Rectal smooth muscle tissue (tissue), 1 donor: Measurements from ENCODE around the gene USP17L11.
"Not testable (repeated sequence)": the region's sequence is repeated elsewhere in the genome, so short reads cannot be mapped to it uniquely, and the experiment has no call there.

Experiments used
- H3K27ac ChIP-seq: one replicate; pipeline ENCODE4 v1.7.0; 2013; ENCODE audit warnings: low read depth, low read length, inconsistent platforms
- H3K27me3 ChIP-seq: one replicate; pipeline ENCODE4 v1.7.0; 2013; ENCODE audit warnings: low read length; ENCODE audit not compliant: control insufficient read depth, insufficient read depth
- H3K36me3 ChIP-seq: one replicate; pipeline ENCODE4 v1.7.0; 2013; ENCODE audit warnings: low read length; ENCODE audit not compliant: control insufficient read depth, insufficient read depth
- H3K4me1 ChIP-seq: one replicate; pipeline ENCODE4 v1.7.0; 2013; ENCODE audit warnings: low read length; ENCODE audit not compliant: control insufficient read depth, insufficient read depth
- H3K4me3 ChIP-seq: one replicate; pipeline ENCODE4 v1.7.0; 2013; ENCODE audit warnings: low read length
- H3K9ac ChIP-seq: one replicate; pipeline ENCODE4 v1.7.0; 2013; ENCODE audit warnings: low read length

Gene USP17L11, protein sequence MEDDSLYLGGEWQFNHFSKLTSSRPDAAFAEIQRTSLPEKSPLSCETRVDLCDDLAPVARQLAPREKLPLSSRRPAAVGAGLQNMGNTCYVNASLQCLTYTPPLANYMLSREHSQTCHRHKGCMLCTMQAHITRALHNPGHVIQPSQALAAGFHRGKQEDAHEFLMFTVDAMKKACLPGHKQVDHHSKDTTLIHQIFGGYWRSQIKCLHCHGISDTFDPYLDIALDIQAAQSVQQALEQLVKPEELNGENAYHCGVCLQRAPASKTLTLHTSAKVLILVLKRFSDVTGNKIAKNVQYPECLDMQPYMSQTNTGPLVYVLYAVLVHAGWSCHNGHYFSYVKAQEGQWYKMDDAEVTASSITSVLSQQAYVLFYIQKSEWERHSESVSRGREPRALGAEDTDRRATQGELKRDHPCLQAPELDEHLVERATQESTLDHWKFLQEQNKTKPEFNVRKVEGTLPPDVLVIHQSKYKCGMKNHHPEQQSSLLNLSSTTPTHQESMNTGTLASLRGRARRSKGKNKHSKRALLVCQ

DNA sequence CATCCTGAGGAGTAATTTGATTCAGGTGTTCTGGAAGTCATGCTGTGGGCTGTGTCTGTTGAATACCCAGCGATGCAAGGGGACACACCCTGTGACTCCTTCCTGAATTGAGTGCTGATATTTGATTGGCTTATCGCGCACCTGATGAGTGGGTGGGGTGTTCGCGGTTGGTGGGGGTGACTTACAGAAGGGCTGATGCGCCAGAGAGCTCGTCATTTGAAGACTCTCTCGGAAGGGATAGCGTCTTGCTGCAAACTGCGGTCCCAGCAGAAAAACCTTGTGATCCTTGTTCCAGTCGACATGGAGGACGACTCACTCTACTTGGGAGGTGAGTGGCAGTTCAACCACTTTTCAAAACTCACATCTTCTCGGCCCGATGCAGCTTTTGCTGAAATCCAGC lies at the start of gene USP17L11:
Gene USP17L11, plus strand, starts transcription at position 301 of the 400 bp plus-strand sequence. Its CDS starts 0 bp downstream, at position 301.
- H3K4me3 ChIP-seq, H3K36me3 ChIP-seq, H3K9ac ChIP-seq, H3K27me3 ChIP-seq, H3K4me1 ChIP-seq, H3K27ac ChIP-seq: not testable (repeated sequence)

DNA sequence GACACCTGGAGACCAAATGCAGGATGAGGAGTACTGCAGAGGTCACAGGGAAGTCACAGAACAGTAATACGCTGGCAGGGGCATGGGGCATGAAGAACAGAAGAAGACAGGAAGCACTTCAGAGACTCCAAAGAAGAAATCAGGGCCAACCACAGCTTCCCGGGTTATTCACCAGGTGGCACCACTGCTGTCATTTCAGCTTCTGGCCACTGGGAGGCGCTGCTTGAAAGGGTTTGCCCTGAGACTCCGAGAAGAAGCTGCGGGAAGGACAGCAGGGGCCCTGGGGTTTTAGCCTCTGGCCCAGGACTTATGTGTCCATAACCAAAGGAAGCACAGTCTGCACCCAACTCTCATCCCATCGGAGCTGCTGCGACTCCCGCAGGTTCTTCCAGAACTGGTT lies 49.2 kb upstream of the USP17L11 start:
- not testable (repeated sequence) for H3K36me3 ChIP-seq, H3K9ac ChIP-seq, H3K27me3 ChIP-seq, H3K27ac ChIP-seq, H3K4me1 ChIP-seq, H3K4me3 ChIP-seq

DNA sequence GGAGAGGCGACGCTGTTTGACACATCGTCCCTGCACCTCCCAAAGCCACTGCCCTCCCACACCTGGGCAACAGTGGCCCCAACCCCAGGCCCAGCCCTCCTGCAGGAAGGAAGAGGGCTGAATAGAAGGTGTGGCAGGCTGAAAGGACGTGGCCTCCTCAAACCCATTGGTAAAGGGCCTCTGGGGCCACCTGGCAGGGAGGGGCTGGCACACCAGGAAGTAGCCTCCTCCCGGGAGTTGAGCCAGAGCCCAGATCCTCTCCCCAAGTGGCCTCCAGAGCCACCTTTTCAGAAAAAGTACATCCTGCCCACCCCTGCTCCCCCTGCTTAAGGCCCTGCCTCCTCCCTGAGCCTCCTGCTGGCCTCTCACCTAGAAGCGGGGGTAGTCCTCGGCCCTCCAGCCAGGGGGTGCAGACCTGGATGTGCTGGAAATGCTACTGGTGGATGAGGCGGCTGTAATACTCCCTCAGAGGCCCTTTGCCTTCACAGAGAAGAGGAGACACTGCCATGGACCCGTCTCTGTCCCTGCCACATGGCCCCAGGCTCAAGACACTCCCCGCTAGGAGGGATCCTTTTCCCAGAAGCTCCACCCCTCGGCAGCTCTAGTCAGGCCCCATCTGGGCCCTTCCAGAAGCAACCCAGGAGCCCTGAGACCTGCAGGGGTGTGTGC lies 45.3 kb upstream of the USP17L11 start, which contains the start of gene FAM90A26:
Gene FAM90A26, plus strand, starts transcription at position 619 of the 669 bp plus-strand sequence. CDS start 2,764 bp downstream, outside the sequence.
- H3K4me3 ChIP-seq, H3K36me3 ChIP-seq, H3K9ac ChIP-seq, H3K27ac ChIP-seq, H3K27me3 ChIP-seq, H3K4me1 ChIP-seq: not testable (repeated sequence)

- H3K4me1 ChIP-seq, H3K27ac ChIP-seq, H3K36me3 ChIP-seq, H3K27me3 ChIP-seq, H3K9ac ChIP-seq, H3K4me3 ChIP-seq: not testable (repeated sequence)
These were observed 4.8 kb upstream of the USP17L11 start, which contains the start of gene USP17L10 for GRCh38 chr4:9210357-9210756. Gene USP17L10, plus strand, starts transcription at chr4:9210657. Its CDS starts 0 bp downstream, at chr4:9210657.

- H3K4me3 ChIP-seq, H3K9ac ChIP-seq, H3K4me1 ChIP-seq, H3K27me3 ChIP-seq, H3K27ac ChIP-seq, H3K36me3 ChIP-seq: not testable (repeated sequence)
These were observed 504 bp upstream of the USP17L11 start for GRCh38 chr4:9214701-9215100.

- H3K4me1 ChIP-seq, H3K4me3 ChIP-seq, H3K27me3 ChIP-seq, H3K9ac ChIP-seq, H3K27ac ChIP-seq, H3K36me3 ChIP-seq: not testable (repeated sequence)
These were observed 4.6 kb downstream of the USP17L11 start, which contains the start of gene USP17L12 for GRCh38 chr4:9219852-9220251. Gene USP17L12, plus strand, starts transcription at chr4:9220152. Its CDS starts 0 bp downstream, at chr4:9220152.

- H3K27ac ChIP-seq, H3K4me1 ChIP-seq, H3K36me3 ChIP-seq, H3K9ac ChIP-seq, H3K27me3 ChIP-seq, H3K4me3 ChIP-seq: not testable (repeated sequence)
These were observed 9.4 kb downstream of the USP17L11 start, which contains the start of gene USP17L13 for GRCh38 chr4:9224596-9224995. Gene USP17L13, plus strand, starts transcription at chr4:9224896. Its CDS starts 0 bp downstream, at chr4:9224896.

DNA sequence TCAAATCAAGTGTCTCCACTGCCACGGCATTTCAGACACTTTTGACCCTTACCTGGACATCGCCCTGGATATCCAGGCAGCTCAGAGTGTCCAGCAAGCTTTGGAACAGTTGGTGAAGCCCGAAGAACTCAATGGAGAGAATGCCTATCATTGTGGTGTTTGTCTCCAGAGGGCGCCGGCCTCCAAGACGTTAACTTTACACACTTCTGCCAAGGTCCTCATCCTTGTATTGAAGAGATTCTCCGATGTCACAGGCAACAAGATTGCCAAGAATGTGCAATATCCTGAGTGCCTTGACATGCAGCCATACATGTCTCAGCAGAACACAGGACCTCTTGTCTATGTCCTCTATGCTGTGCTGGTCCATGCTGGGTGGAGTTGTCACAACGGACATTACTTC lies 15.0 kb downstream of the USP17L11 start:
- H3K36me3 ChIP-seq, H3K4me1 ChIP-seq, H3K4me3 ChIP-seq, H3K9ac ChIP-seq, H3K27me3 ChIP-seq, H3K27ac ChIP-seq: not testable (repeated sequence)

DNA sequence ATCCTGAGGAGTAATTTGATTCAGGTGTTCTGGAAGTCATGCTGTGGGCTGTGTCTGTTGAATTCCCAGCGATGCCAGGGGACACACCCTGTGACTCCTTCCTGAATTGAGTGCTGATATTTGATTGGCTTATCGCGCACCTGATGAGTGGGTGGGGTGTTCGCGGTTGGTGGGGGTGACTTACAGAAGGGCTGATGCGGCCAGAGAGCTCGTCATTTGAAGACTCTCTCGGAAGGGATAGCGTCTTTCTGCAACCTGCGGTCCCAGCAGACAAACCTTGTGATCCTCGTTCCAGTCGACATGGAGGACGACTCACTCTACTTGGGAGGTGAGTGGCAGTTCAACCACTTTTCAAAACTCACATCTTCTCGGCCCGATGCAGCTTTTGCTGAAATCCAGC lies 18.9 kb downstream of the USP17L11 start, which contains the start of gene USP17L15:
Gene USP17L15, plus strand, starts transcription at position 301 of the 400 bp plus-strand sequence. Its CDS starts 0 bp downstream, at position 301.
- not testable (repeated sequence) for H3K27ac ChIP-seq, H3K4me3 ChIP-seq, H3K36me3 ChIP-seq, H3K9ac ChIP-seq, H3K4me1 ChIP-seq, H3K27me3 ChIP-seq

GRCh38 chr4:9238461-9238860 lies 23.3 kb downstream of the USP17L11 start:
- not testable (repeated sequence) for H3K27me3 ChIP-seq, H3K4me1 ChIP-seq, H3K9ac ChIP-seq, H3K4me3 ChIP-seq, H3K27ac ChIP-seq, H3K36me3 ChIP-seq

- not testable (repeated sequence) for H3K4me1 ChIP-seq, H3K4me3 ChIP-seq, H3K27ac ChIP-seq, H3K9ac ChIP-seq, H3K27me3 ChIP-seq, H3K36me3 ChIP-seq
These were observed 28.4 kb downstream of the USP17L11 start, which contains the start of gene USP17L17 for GRCh38 chr4:9243579-9243978. Gene USP17L17, plus strand, starts transcription at chr4:9243879. Its CDS starts 0 bp downstream, at chr4:9243879.

- not testable (repeated sequence) for H3K27ac ChIP-seq, H3K27me3 ChIP-seq, H3K36me3 ChIP-seq, H3K4me1 ChIP-seq, H3K9ac ChIP-seq, H3K4me3 ChIP-seq
These were observed 32.9 kb downstream of the USP17L11 start, which contains the start of gene USP17L18 for GRCh38 chr4:9247953-9248680. Gene USP17L18, plus strand, starts transcription at chr4:9248630. Its CDS starts 0 bp downstream, at chr4:9248630.
